ENCODE data around the gene PRR29. TPM values are rescaled to one million over a fixed set of nuclear protein-coding genes. Genes with fewer than 3 reads are reported as not detected.

The PRR29 gene
- total RNA-seq, 6 experiments from 2014 or later: 0.17 to 0.27 (median 0.19) TPM; not detected in 3

- Mint-ChIP-seq H3K27ac (no peak overlapping the region), H3K36me3 (ENCODE audit: low read depth) (no peaks in the 10 kb centered on the region), H3K4me1 (ENCODE audit: low read depth) (peaks cover 7% of the 10 kb centered on the region), H3K9me3 (no peaks in the 10 kb centered on the region), H3K27me3 (ENCODE audit: insufficient read depth) (peaks cover 3% of the 10 kb centered on the region), H3K4me3 (no peak overlapping the region)
- peak; percentile 8 for DNase-seq
- no peak for TF ChIP-seq CTCF (IDR thresholded peaks at IDR 0.05)
Measured at GRCh38 chr17:63961355-63962212, 36.6 kb upstream of the PRR29 start.

- no peaks in the 10 kb centered on the region for H3K4me1 Mint-ChIP-seq (ENCODE audit: low read depth)
- no peak overlapping the region for H3K4me3 Mint-ChIP-seq
- H3K36me3 Mint-ChIP-seq (ENCODE audit: low read depth): no peaks in the 10 kb centered on the region
- no peaks in the 10 kb centered on the region for H3K9me3 Mint-ChIP-seq
- H3K27ac Mint-ChIP-seq: no peak overlapping the region
- H3K27me3 Mint-ChIP-seq (ENCODE audit: insufficient read depth): peaks cover 3% of the 10 kb centered on the region
- no peak for TF ChIP-seq CTCF (IDR thresholded peaks at IDR 0.05)
- no peak for DNase-seq
Measured at GRCh38 chr17:63962298-63962744, 35.8 kb upstream of the PRR29 start.

- Mint-ChIP-seq H3K36me3 (ENCODE audit: low read depth) (no peaks in the 10 kb centered on the region), H3K27me3 (ENCODE audit: insufficient read depth) (peaks cover 3% of the 10 kb centered on the region), H3K4me3 (no peak overlapping the region), H3K4me1 (ENCODE audit: low read depth) (no peaks in the 10 kb centered on the region), H3K27ac (no peak overlapping the region), H3K9me3 (no peaks in the 10 kb centered on the region)
- no peak for DNase-seq
- no peak for TF ChIP-seq CTCF (IDR thresholded peaks at IDR 0.05)
Measured at GRCh38 chr17:63963123-63963522, 35.0 kb upstream of the PRR29 start.

- Mint-ChIP-seq H3K27ac (no peak overlapping the region), H3K4me3 (no peak overlapping the region), H3K4me1 (ENCODE audit: low read depth) (no peaks in the 10 kb centered on the region), H3K27me3 (ENCODE audit: insufficient read depth) (peaks cover 13% of the 10 kb centered on the region), H3K9me3 (no peaks in the 10 kb centered on the region), H3K36me3 (ENCODE audit: low read depth) (no peaks in the 10 kb centered on the region)
- no peak for DNase-seq
- no peak for TF ChIP-seq CTCF (IDR thresholded peaks at IDR 0.05)
Measured at GRCh38 chr17:63966646-63967264, 31.4 kb upstream of the PRR29 start.

- TF ChIP-seq CTCF (IDR thresholded peaks at IDR 0.05): no peak
- no peak overlapping the region for H3K4me3 Mint-ChIP-seq
- no peaks in the 10 kb centered on the region for H3K4me1 Mint-ChIP-seq (ENCODE audit: low read depth)
- H3K27ac Mint-ChIP-seq: no peak overlapping the region
- peaks cover 11% of the 10 kb centered on the region for H3K27me3 Mint-ChIP-seq (ENCODE audit: insufficient read depth)
- no peaks in the 10 kb centered on the region for H3K36me3 Mint-ChIP-seq (ENCODE audit: low read depth)
- DNase-seq: no peak
- H3K9me3 Mint-ChIP-seq: no peaks in the 10 kb centered on the region
Measured at GRCh38 chr17:63967953-63968352, 30.2 kb upstream of the PRR29 start.
